ENCODE data around the gene SESN3. TPM values are rescaled to one million over a fixed set of nuclear protein-coding genes. Genes with fewer than 3 reads are reported as not detected.

The SESN3 gene
- polyA plus RNA-seq, 1 of the 3 experiments (the other 2 are of a cell fraction): 1.7 TPM

DNA sequence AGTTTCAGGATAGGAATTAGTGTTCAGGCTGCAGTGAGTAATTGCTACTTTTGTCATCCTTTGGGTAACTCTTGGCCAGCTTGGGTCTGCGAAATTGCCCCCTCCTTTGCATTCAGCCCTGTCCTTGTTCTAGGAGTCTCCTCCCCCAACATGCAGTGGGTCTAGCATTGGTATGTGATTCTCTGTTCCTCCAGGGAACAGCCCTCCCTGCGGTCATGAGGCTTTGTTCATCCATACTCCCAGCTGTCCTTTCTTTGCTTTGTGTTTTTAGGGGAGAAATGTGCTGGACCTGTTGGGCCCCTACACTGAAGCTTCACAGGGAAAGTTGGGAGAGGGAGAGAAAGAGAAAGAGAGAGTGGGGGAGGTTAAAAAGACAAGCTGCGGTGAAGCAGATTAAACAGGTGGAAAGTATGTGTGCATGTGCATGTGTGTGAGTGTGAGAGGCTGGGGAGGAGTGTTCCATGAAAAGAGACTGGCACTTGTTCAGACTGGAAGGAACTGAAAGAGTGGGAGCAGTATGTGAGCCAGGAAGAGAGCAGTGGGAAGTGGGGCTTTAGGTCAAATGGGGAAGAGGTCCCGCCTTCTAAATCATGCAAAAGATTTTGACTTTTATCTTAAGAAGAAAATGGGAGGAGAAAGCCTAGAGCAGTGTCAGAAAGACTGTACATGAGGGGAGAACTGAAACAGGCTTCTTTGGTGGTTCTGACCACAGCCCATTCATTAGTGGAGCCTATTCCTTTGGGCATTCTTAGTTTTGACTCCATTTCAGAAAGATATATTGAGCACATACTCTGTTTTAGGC lies 17.9 kb upstream of the SESN3 start:
- no peak overlapping the region; a peak in 1 of 4 replicates for H3K27ac ChIP-seq (ENCODE audit: low read depth in 2 of 2, low read length in 1 of 2)
- no peak for DNase-seq
- H2AFZ ChIP-seq (ENCODE audit: low read depth): no peak overlapping the region
- WGBS (ENCODE audit: low lambda C conversion rate): 89% methylated on average over 4 of the region's 4 CpGs
- H3K4me2 ChIP-seq: no peak overlapping the region
- TF ChIP-seq, protein P1, sequence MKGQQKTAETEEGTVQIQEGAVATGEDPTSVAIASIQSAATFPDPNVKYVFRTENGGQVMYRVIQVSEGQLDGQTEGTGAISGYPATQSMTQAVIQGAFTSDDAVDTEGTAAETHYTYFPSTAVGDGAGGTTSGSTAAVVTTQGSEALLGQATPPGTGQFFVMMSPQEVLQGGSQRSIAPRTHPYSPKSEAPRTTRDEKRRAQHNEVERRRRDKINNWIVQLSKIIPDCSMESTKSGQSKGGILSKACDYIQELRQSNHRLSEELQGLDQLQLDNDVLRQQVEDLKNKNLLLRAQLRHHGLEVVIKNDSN (IDR thresholded peaks at IDR 0.05; ENCODE audit: borderline replicate concordance, low read depth): no peak
- TF ChIP-seq ELF1 (IDR thresholded peaks at IDR 0.05) (no peak), GABPA (IDR thresholded peaks at IDR 0.05; ENCODE audit: low read depth) (no peak), MEF2A (IDR thresholded peaks at IDR 0.05; ENCODE audit: borderline replicate concordance, low read depth) (no peak), MXI1 (IDR thresholded peaks at IDR 0.05; ENCODE audit: low read depth, low read length) (no peak), FOXJ3 (CRISPR knock-in tag; IDR thresholded peaks at IDR 0.05) (no peak), YY1 (IDR thresholded peaks at IDR 0.05; ENCODE audit: low read depth) (no peak), CHD2 (IDR thresholded peaks at IDR 0.05; ENCODE audit: low read length, partially characterized antibody) (no peak), EZH2phosphoT487 (IDR thresholded peaks at IDR 0.05; ENCODE audit: borderline replicate concordance, low read depth) (no peak), MAX (IDR thresholded peaks at IDR 0.05; ENCODE audit: low read depth) (no peak), TEAD4 (IDR thresholded peaks at IDR 0.05; ENCODE audit: borderline replicate concordance, insufficient read depth) (no peak), FOSL2 (IDR thresholded peaks at IDR 0.05; ENCODE audit: borderline replicate concordance, low read depth) (no peak), RFX5 (IDR thresholded peaks at IDR 0.05; ENCODE audit: low read length) (no peak), REST (IDR thresholded peaks at IDR 0.05; ENCODE audit: low read depth, low read length) (no peak), SIN3A (IDR thresholded peaks at IDR 0.05; ENCODE audit: borderline replicate concordance, low read depth, low read length) (no peak), RCOR1 (IDR thresholded peaks at IDR 0.05; ENCODE audit: low read length) (no peak), TAF1 (IDR thresholded peaks at IDR 0.05; ENCODE audit: borderline replicate concordance, low read depth, low read length) (no peak)
- TF ChIP-seq, protein P2, sequence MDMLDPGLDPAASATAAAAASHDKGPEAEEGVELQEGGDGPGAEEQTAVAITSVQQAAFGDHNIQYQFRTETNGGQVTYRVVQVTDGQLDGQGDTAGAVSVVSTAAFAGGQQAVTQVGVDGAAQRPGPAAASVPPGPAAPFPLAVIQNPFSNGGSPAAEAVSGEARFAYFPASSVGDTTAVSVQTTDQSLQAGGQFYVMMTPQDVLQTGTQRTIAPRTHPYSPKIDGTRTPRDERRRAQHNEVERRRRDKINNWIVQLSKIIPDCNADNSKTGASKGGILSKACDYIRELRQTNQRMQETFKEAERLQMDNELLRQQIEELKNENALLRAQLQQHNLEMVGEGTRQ (IDR thresholded peaks at IDR 0.05; ENCODE audit: borderline replicate concordance, low read depth, low read length): no peak
- no peaks in the 10 kb centered on the region for H3K36me3 ChIP-seq (replicated peaks in 1 of 2; ENCODE audit: control insufficient read depth in 1 of 2, insufficient read depth in 2 of 2, low read length in 1 of 2)
- ChIA-PET CTCF (interaction anchor here (1.6 kb wide), 1 partner anchor 457 kb away, joined by 4 read pairs; no protein-coding TSS in a partner anchor), POLR2A (interaction anchor here (1.5 kb wide), 1 partner anchor 17 kb away, joined by 3 read pairs; the partner anchor contains the start of gene SESN3)
- H3F3A ChIP-seq (replicated peaks; ENCODE audit: insufficient read depth): no peaks in the 10 kb centered on the region
- H3K9me2 ChIP-seq: no peaks in the 10 kb centered on the region
- no peak overlapping the region for H3K9ac ChIP-seq
- H3K27me3 ChIP-seq (ENCODE audit: insufficient read depth): no peaks in the 10 kb centered on the region
- peaks cover 0 to 13% of the 10 kb centered on the region in 2 experiments; a peak in 3 of 4 replicates for H3K4me1 ChIP-seq (ENCODE audit: control insufficient read depth in 1 of 2, insufficient read depth in 2 of 2, low read depth in 1 of 2, low read length in 1 of 2)
- no peaks in the 10 kb centered on the region for H3K79me2 ChIP-seq (ENCODE audit: insufficient read depth)
- no peaks in the 10 kb centered on the region for H3K9me3 ChIP-seq
- H4K20me1 ChIP-seq (ENCODE audit: insufficient read depth): no peaks in the 10 kb centered on the region
- H3K4me3 ChIP-seq (ENCODE audit: low read depth in 2 of 2, low read length in 1 of 2): no peak overlapping the region

Data from SK-N-SH (cell line).